OCI-LY7 (cell line): Measurements from ENCODE around the gene IQGAP2. TPM values are rescaled to one million over a fixed set of nuclear protein-coding genes. Genes with fewer than 3 reads are reported as not detected.
"Not testable (repeated sequence)": the region's sequence is repeated elsewhere in the genome, so short reads cannot be mapped to it uniquely, and the experiment has no call there.

Source experiments
- BruUV-seq: library from RNA; stranded (reverse); fragments of 400-500 nt; replicated peaks from 2 replicates; lab custom pipeline; 2021; lab: Mats Ljungman, UMichigan
- CTCF ChIA-PET: fragments of 300-600 bp; sonication (Branson Sonifier 250); formaldehyde crosslinking; loops from one replicate; lab custom pipeline; 2022; ENCODE audit warnings: antibody characterized with exemption; ENCODE audit not compliant: unreplicated experiment; lab: Charles Lee
- POLR2A ChIA-PET: fragments of 300-600 bp; sonication (Branson Sonifier 250); formaldehyde crosslinking; loops from one replicate; lab custom pipeline; 2022; ENCODE audit warnings: antibody characterized with exemption; lab: Charles Lee
- DNase-seq: peaks from one replicate; pipeline ENCODE4 v3.0.0-alpha.2; 2015; ENCODE audit warnings: low spot score
- H2AFZ ChIP-seq: fragments of 200-600 bp; sonication (generic), shearing (Covaris generic); 2 replicates; pipeline ENCODE4 v1.6.1; 2014; ENCODE audit warnings: mild to moderate bottlenecking, antibody characterized with exemption, low read length, moderate library complexity
- H3K27ac ChIP-seq: fragments of 200-600 bp; sonication (generic); 2 replicates; pipeline ENCODE4 v1.5.1; 2014; ENCODE audit warnings: mixed run types, low read depth, mild to moderate bottlenecking, moderate library complexity, low read length, inconsistent platforms; ENCODE audit not compliant: poor library complexity, severe bottlenecking
- H3K36me3 ChIP-seq: fragments of 200-600 bp; sonication (generic); 2 replicates; pipeline ENCODE4 v1.6.1; 2014; ENCODE audit warnings: mild to moderate bottlenecking, antibody characterized with exemption, low read length, moderate library complexity, mixed read lengths; ENCODE audit not compliant: insufficient read depth
- H3K4me1 ChIP-seq: fragments of 200-600 bp; sonication (generic); 2 replicates; pipeline ENCODE4 v1.5.1; 2014; ENCODE audit warnings: mild to moderate bottlenecking, low read length; ENCODE audit not compliant: insufficient read depth, poor library complexity, severe bottlenecking
- H3K4me2 ChIP-seq: fragments of 200-600 bp; sonication (generic); 2 replicates; pipeline ENCODE4 v1.6.1; 2014; ENCODE audit warnings: mild to moderate bottlenecking, low read length
- H3K4me3 ChIP-seq: fragments of 200-600 bp; sonication (generic); 2 replicates; pipeline ENCODE4 v1.5.1; 2014; ENCODE audit warnings: mild to moderate bottlenecking, low read depth, low read length; ENCODE audit not compliant: poor library complexity, severe bottlenecking
- H3K79me2 ChIP-seq: fragments of 200-600 bp; sonication (generic); 2 replicates; pipeline ENCODE4 v1.6.1; 2016; ENCODE audit warnings: low read depth, mild to moderate bottlenecking, low read length, moderate library complexity, mixed read lengths; ENCODE audit not compliant: insufficient read depth
- H3K9me2 ChIP-seq: fragments of 200-600 bp; sonication (generic); 2 replicates; pipeline ENCODE4 v1.6.1; 2016; ENCODE audit warnings: mild to moderate bottlenecking, low read length, mixed read lengths; ENCODE audit not compliant: insufficient read depth
- H3K9me3 ChIP-seq: fragments of 200-600 bp; sonication (generic); 2 replicates; pipeline ENCODE4 v1.6.1; 2014; ENCODE audit warnings: mild to moderate bottlenecking, mixed run types, low read length, mixed read lengths
- H4K20me1 ChIP-seq: fragments of 200-600 bp; sonication (generic); 2 replicates; pipeline ENCODE4 v1.6.1; 2014; ENCODE audit warnings: mild to moderate bottlenecking, antibody characterized with exemption, low read length, moderate library complexity, mixed read lengths; ENCODE audit not compliant: insufficient read depth
- CTCF ChIP-seq: fragments of 200-600 bp; sonication (generic); conservative IDR thresholded peaks from 2 replicates; pipeline ENCODE4 v1.5.1; 2014; ENCODE audit warnings: mild to moderate bottlenecking, antibody characterized with exemption, low read length, moderate library complexity, mixed read lengths
- EZH2phosphoT487 ChIP-seq: fragments of 200-600 bp; sonication (generic); IDR thresholded peaks from 2 replicates; pipeline ENCODE4 v1.6.1; 2018; ENCODE audit warnings: low read depth, borderline replicate concordance, mild to moderate bottlenecking, mixed run types, antibody characterized with exemption, low read length, moderate library complexity, mixed read lengths
- intact Hi-C: fragments of 100-400 bp; cut with micrococcal nuclease; formaldehyde crosslinking; loops from one replicate; pipeline ENCODE4 v1.10.0; 2022; ENCODE audit not compliant: unreplicated experiment
- total RNA-seq, 2 experiments: library from RNA; depleted of rRNA in 1 of 2; stranded (reverse); fragments of >200 nt in 1 of 2; shearing (Covaris generic) in 1 of 2; gene quantifications; 2 replicates each; pipeline ENCODE4 v1.2.3, GENCODE V29; 2014 to 2022

IQGAP2 gene
- total RNA-seq, 2 experiments from 2014 or later, result 30.0 to 50.2 TPM

- Histone ChIP-seq H3K9me2 (no peaks in the 10 kb centered on the region), H3K4me2 (no peak overlapping the region), H3K36me3 (peaks cover 58% of the 10 kb centered on the region), H3K9me3 (no peaks in the 10 kb centered on the region), H3K4me3 (no peak overlapping the region), H3K4me1 (no peaks in the 10 kb centered on the region), H3K79me2 (no peaks in the 10 kb centered on the region), H3K27ac (no peak overlapping the region), H4K20me1 (peaks cover 4% of the 10 kb centered on the region; the same call in 1 of the 2 replicates), H2AFZ (no peak overlapping the region)
- ChIA-PET POLR2A (interaction anchor here (1.7 kb wide), 1 partner anchor 12 kb away, joined by 6 read pairs; no protein-coding TSS in a partner anchor), CTCF (no interaction called here)
- DNase-seq, result no peak
- TF ChIP-seq EZH2phosphoT487 (no peak), CTCF (no peak)
- no TSS peak for BruUV-seq
- intact Hi-C loops, result no loop called here
Observed at GRCh38 chr5:76677849-76678472, 274.9 kb downstream of the IQGAP2 start.

- no peaks in the 10 kb centered on the region for H3K4me1 ChIP-seq
- no peak overlapping the region for H3K27ac ChIP-seq
- no peak overlapping the region for H3K4me3 ChIP-seq
- intact Hi-C loops, result no loop called here
- no peak overlapping the region for H2AFZ ChIP-seq
- peaks cover 55% of the 10 kb centered on the region for H3K36me3 ChIP-seq
- BruUV-seq, result no TSS peak
- H3K9me2 ChIP-seq, result no peaks in the 10 kb centered on the region
- H3K9me3 ChIP-seq, result no peaks in the 10 kb centered on the region
- CTCF ChIA-PET, result no interaction called here
- H4K20me1 ChIP-seq, result no peaks in the 10 kb centered on the region
- no peaks in the 10 kb centered on the region for H3K79me2 ChIP-seq
- DNase-seq, result no peak
- TF ChIP-seq EZH2phosphoT487 (no peak), CTCF (no peak)
- no peak overlapping the region for H3K4me2 ChIP-seq
- POLR2A ChIA-PET, result interaction anchor here (0.6 to 2.2 kb wide), 4 partner anchors 10 to 1790 kb away, joined by 3 to 9 read pairs (median 5); no protein-coding TSS in a partner anchor
Observed at GRCh38 chr5:76679231-76679630, 276.1 kb downstream of the IQGAP2 start.

GRCh38 chr5:76680826-76681225 is 277.7 kb downstream of the IQGAP2 start:
- H3K36me3 ChIP-seq, result peaks cover 54% of the 10 kb centered on the region
- H4K20me1 ChIP-seq, H3K27ac ChIP-seq, H3K4me2 ChIP-seq, intact Hi-C loops, H3K4me1 ChIP-seq, H3K79me2 ChIP-seq, H3K9me3 ChIP-seq, CTCF ChIA-PET, DNase-seq, H3K4me3 ChIP-seq, H3K9me2 ChIP-seq, H2AFZ ChIP-seq, BruUV-seq: not testable (repeated sequence)
- POLR2A ChIA-PET, result interaction anchor here (0.7 to 2.2 kb wide), 2 partner anchors 12 to 639 kb away, joined by 4 to 9 read pairs; no protein-coding TSS in a partner anchor
